ENCODE data around the gene WNT7A.

WNT7A gene

DNA sequence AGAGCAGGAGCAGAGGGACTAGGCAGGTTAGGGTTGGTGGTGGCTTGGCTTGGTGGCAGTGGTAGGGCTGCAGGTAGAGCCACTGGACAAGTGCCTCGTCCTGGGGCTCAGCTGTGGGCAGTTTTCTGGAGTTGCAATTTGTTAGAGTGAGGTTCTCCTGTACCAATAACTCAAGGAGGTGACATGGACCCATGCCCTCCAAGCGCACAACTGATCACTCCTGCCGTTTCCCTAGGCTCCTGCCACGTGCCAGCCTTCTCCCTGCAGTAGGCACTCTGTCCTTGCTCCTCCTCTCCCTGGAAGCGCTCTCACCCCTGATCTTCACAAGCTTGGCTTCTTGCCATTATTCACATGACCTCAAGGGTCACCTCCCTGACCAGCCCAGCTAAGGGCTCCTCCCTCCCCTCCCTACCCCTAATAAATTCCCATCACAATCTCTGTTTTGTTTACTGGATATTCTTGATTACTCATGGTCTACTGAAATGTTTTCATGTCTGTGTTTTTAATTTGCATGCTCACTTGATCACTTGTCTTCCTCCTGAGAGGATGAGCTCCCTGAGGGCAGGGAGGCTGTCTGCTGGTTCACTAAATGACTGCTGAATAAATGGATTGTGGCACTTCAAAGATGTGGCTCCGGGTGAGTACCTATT, 3.3 kb downstream of the WNT7A start:
- Histone ChIP-seq H3K9me3 (ENCODE audit: low read length) (no peaks in the 10 kb centered on the region), H3K9ac (ENCODE audit: low read length) (no peak overlapping the region), H2AFZ (ENCODE audit: low read length) (no peak overlapping the region), H3K4me3 (ENCODE audit: low read depth, low read length, poor library complexity, severe bottlenecking) (no peak overlapping the region), H4K20me1 (ENCODE audit: insufficient read depth, low read length) (no peaks in the 10 kb centered on the region), H3K27ac (ENCODE audit: low read depth, low read length, poor library complexity, severe bottlenecking) (no peak overlapping the region), H3K36me3 (ENCODE audit: insufficient read depth, low read length) (no peaks in the 10 kb centered on the region), H3F3A (ENCODE audit: insufficient read depth, low read length) (no peaks in the 10 kb centered on the region), H3K27me3 (ENCODE audit: insufficient read depth, low read length) (no peaks in the 10 kb centered on the region), H3K79me2 (ENCODE audit: insufficient read depth, low read length) (no peaks in the 10 kb centered on the region), H3K4me1 (ENCODE audit: insufficient read depth, low read length, severe bottlenecking) (no peaks in the 10 kb centered on the region), H3K4me2 (ENCODE audit: low read length) (no peak overlapping the region), H3K9me2 (ENCODE audit: low read depth, low read length) (no peaks in the 10 kb centered on the region)
- TF ChIP-seq EZH2 (IDR thresholded peaks at IDR 0.05; ENCODE audit: borderline replicate concordance, low read length) = no peak
- TF ChIP-seq, protein P1, sequence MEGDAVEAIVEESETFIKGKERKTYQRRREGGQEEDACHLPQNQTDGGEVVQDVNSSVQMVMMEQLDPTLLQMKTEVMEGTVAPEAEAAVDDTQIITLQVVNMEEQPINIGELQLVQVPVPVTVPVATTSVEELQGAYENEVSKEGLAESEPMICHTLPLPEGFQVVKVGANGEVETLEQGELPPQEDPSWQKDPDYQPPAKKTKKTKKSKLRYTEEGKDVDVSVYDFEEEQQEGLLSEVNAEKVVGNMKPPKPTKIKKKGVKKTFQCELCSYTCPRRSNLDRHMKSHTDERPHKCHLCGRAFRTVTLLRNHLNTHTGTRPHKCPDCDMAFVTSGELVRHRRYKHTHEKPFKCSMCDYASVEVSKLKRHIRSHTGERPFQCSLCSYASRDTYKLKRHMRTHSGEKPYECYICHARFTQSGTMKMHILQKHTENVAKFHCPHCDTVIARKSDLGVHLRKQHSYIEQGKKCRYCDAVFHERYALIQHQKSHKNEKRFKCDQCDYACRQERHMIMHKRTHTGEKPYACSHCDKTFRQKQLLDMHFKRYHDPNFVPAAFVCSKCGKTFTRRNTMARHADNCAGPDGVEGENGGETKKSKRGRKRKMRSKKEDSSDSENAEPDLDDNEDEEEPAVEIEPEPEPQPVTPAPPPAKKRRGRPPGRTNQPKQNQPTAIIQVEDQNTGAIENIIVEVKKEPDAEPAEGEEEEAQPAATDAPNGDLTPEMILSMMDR (IDR thresholded peaks at IDR 0.05; ENCODE audit: low read length) = no peak

DNA sequence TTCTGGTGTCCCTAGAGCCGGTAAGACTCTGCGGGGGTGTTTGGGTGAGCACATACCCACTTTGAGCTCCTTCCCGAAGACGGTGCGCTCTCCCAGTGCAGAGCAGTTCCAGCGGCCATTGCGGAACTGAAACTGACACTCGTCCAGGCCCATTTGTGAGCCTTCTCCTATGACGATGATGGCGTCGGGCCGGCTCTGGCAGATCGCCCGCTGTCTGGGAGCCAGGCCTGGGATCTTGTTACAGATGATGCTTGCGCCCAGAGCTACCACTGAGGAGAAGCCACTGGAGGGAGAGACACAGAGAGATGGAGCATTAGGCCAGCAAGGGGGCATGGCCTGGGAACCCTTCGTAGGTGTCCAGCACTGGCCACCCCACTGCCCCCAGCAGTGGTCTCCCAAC, 5.0 kb downstream of the WNT7A start:
- Histone ChIP-seq H3K36me3 (ENCODE audit: insufficient read depth, low read length) (no peaks in the 10 kb centered on the region), H3K4me1 (ENCODE audit: insufficient read depth, low read length, severe bottlenecking) (no peaks in the 10 kb centered on the region), H3K9me3 (ENCODE audit: low read length) (no peaks in the 10 kb centered on the region), H3K79me2 (ENCODE audit: insufficient read depth, low read length) (no peaks in the 10 kb centered on the region), H3K27ac (ENCODE audit: low read depth, low read length, poor library complexity, severe bottlenecking) (no peak overlapping the region), H3K9me2 (ENCODE audit: low read depth, low read length) (no peaks in the 10 kb centered on the region), H3K4me2 (ENCODE audit: low read length) (no peak overlapping the region), H2AFZ (ENCODE audit: low read length) (no peak overlapping the region), H4K20me1 (ENCODE audit: insufficient read depth, low read length) (no peaks in the 10 kb centered on the region), H3F3A (ENCODE audit: insufficient read depth, low read length) (no peaks in the 10 kb centered on the region), H3K9ac (ENCODE audit: low read length) (no peak overlapping the region), H3K4me3 (ENCODE audit: low read depth, low read length, poor library complexity, severe bottlenecking) (no peak overlapping the region), H3K27me3 (ENCODE audit: insufficient read depth, low read length) (no peaks in the 10 kb centered on the region)
- TF ChIP-seq EZH2 (IDR thresholded peaks at IDR 0.05; ENCODE audit: borderline replicate concordance, low read length) = no peak
- TF ChIP-seq, protein P1 (IDR thresholded peaks at IDR 0.05; ENCODE audit: low read length) = no peak

DNA sequence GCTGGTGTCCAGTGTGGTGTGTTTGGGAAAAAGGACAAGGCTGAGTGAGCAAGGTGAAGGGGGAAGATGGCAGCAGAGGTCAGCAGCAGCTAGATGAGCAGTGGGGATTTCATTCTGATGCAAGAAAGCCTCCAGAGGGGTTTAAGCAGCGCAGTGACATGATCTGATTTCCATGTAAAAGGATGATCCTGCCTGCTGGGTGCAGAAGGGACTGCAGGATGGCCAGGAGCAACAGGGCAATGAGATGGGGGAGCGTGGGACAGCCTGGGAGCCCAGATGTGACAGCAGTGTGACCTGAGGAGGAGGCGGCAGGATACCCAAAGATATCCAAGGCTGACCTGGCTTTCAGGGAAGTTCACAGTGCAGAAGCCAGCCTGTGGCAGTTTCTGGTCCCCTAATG, 6.1 kb downstream of the WNT7A start:
- Histone ChIP-seq H3K9me2 (ENCODE audit: low read depth, low read length) (no peaks in the 10 kb centered on the region), H3F3A (ENCODE audit: insufficient read depth, low read length) (no peaks in the 10 kb centered on the region), H3K36me3 (ENCODE audit: insufficient read depth, low read length) (no peaks in the 10 kb centered on the region), H3K4me2 (ENCODE audit: low read length) (no peak overlapping the region), H3K4me1 (ENCODE audit: insufficient read depth, low read length, severe bottlenecking) (no peaks in the 10 kb centered on the region), H3K79me2 (ENCODE audit: insufficient read depth, low read length) (no peaks in the 10 kb centered on the region), H3K9me3 (ENCODE audit: low read length) (no peaks in the 10 kb centered on the region), H3K27me3 (ENCODE audit: insufficient read depth, low read length) (no peaks in the 10 kb centered on the region), H3K9ac (ENCODE audit: low read length) (no peak overlapping the region), H3K4me3 (ENCODE audit: low read depth, low read length, poor library complexity, severe bottlenecking) (no peak overlapping the region), H4K20me1 (ENCODE audit: insufficient read depth, low read length) (no peaks in the 10 kb centered on the region), H3K27ac (ENCODE audit: low read depth, low read length, poor library complexity, severe bottlenecking) (no peak overlapping the region), H2AFZ (ENCODE audit: low read length) (no peak overlapping the region)
- TF ChIP-seq, protein P1 (IDR thresholded peaks at IDR 0.05; ENCODE audit: low read length) = no peak
- TF ChIP-seq EZH2 (IDR thresholded peaks at IDR 0.05; ENCODE audit: borderline replicate concordance, low read length) = no peak

Data from OCI-LY1 (cell line).